HG03571 (cell line): ENCODE data around the gene STAMBPL1.

Source experiments
- ATAC-seq: cut with Tn5 transposase; IDR thresholded peaks from one replicate; pipeline ENCODE4 v1.9.1; 2021; ENCODE audit not compliant: unreplicated experiment

Gene STAMBPL1

DNA sequence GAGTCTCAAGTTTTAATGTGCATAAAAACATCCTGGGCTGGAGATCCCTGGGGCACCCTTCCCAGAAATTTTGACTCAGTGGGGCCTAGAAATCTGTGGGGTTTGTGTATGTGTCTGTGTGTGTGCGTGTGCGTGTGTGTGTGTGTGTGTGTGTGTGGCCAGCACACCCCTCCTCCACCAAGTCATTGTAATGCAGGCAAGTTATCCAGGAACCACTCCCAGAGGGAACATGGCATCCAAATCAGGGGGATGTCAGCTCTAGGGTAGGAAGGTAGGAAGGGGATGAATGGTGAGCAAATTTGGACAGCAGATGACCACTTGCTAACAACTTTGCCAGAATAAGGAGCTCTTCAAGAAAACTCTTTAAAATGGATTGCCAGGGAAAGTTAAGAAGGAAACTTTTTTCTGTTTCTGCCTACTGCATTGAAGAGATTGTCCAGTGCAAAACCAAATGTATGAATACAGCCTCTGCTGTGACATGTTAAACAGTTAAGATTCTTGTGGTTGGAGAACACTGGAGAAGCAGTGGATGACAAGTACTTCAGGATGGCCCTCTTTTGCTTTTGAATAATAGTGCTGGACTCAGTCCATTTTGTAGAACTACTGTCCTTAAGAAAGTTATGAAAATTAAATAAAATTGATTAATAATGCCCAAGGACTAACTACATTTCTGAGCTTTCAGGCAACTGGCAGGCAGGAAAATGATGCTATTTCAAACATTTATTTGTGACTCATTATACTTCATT lies 12.3 kb downstream of the STAMBPL1 start:
- ATAC-seq = no peak

GRCh38 chr10:88893611-88894010 lies 13.6 kb downstream of the STAMBPL1 start:
- ATAC-seq = no peak

- ATAC-seq = no peak
Observed at GRCh38 chr10:88895250-88895649, 15.2 kb downstream of the STAMBPL1 start.

GRCh38 chr10:88896372-88896993 lies 16.4 kb downstream of the STAMBPL1 start:
- no peak for ATAC-seq

GRCh38 chr10:88896994-88897853 lies 17.2 kb downstream of the STAMBPL1 start:
- no peak for ATAC-seq

DNA sequence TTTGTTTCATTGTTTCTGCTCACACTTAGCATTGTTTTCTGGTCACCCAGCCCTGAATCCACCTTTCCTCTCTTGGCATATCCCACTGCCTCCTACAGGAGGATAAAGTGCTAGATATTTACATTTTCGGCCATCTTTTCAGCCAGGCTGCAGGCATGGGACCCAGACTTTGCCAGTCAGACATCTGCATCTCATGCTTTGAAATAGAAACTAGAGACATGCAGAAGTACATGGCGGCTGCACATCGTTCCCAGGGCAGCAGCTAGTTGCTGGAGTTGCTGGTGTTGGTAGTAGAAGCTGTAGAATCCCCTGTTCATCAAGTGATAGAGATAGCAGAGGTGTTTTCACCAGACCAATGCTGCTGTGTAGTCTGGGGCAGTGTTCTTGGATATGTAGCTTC lies 18.7 kb downstream of the STAMBPL1 start:
- ATAC-seq = no peak

- no peak for ATAC-seq
Observed at GRCh38 chr10:88899886-88900285, 19.8 kb downstream of the STAMBPL1 start.

GRCh38 chr10:88901206-88901983 lies 21.4 kb downstream of the STAMBPL1 start:
- ATAC-seq = peak; percentile 91

- ATAC-seq = peak; percentile 28
Observed at GRCh38 chr10:88901984-88902789, 22.1 kb downstream of the STAMBPL1 start.

DNA sequence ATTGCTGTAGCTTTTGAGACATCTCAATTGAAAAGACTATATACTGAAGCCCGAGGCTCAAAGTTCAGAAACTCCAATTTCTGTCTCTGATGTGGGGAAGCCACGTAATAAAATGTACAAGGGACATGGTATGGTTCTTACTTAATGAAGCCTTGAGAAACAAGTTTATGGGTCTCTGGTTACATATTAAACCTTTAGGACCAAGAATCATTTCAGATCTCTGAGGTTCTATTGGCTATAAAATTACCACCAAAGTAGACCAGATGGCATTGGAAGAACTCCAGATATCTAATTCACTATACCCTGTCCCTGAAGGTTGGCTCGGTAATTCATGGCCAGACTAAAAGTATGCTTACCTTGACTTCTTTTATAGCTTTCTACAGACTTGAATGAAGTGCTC lies 23.7 kb downstream of the STAMBPL1 start:
- no peak for ATAC-seq

DNA sequence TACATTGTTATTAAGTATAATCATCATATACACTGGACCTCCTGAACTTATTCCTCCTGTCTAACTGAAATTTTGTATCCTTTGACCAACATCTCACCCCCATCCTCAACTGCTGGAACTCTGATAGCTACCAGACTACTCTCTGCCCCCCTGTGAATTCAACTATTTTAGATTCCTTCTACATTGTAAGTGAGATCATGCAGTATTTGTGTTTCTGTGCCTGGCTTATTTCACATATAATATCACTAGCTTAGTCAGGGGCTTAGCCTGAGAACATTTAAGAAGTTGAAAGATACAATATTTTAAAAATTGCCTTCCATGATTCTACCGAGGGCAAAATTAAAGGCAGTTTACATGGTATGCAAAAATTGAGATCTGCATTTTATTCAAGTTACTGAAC lies 26.9 kb downstream of the STAMBPL1 start:
- ATAC-seq = no peak

DNA sequence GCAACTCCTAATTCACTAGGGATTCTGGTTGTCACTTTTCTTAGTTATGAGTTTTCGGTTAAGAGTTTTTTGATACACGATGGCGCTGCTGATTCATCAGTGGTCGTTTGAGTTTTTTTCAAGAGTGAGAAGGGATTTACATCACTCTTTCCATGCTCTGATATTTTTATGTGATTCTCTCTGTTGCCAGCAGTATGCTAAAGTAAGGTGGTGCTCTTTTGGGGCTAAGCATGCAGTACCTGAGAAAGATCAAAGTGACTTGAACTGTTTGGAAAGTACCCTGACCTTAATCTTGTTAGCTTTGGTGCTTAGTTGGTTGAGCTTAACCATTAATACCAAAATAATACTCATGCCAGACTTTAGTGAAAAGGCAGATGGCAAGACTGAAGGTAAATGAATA lies 28.1 kb downstream of the STAMBPL1 start:
- no peak for ATAC-seq

DNA sequence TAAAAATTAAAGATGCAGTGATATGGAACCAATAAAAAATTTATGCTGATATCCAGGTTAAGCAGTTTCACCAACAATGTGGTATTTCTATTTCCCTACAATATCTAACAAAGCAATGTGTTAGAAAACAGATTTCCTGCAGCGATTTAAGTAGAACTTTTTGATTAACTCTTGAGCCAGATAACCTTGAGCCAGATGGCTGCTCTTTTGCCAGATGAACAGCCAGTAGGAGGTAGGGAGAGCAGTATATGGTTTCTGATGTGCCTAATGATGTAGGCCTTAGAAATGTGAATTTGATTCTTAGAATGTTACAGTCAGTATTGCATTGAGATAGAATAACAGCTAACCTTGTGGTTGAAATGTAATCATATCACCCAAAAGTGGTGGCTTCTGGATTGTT lies 31.1 kb downstream of the STAMBPL1 start:
- ATAC-seq = no peak

- no peak for ATAC-seq
Observed at GRCh38 chr10:88911851-88912250, 31.8 kb downstream of the STAMBPL1 start.

DNA sequence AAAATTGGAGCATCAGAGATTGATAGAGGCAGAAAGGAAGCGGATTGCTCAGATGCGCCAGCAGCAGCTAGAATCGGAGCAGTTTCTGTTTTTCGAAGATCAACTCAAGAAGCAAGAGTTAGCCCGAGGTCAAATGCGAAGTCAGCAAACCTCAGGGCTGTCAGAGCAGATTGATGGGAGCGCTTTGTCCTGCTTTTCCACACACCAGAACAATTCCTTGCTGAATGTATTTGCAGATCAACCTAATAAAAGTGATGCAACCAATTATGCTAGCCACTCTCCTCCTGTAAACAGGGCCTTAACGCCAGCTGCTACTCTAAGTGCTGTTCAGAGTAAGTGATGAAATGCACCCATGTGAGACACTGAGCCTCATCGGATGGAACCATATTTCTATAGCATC lies 33.1 kb downstream of the STAMBPL1 start:
- no peak for ATAC-seq

DNA sequence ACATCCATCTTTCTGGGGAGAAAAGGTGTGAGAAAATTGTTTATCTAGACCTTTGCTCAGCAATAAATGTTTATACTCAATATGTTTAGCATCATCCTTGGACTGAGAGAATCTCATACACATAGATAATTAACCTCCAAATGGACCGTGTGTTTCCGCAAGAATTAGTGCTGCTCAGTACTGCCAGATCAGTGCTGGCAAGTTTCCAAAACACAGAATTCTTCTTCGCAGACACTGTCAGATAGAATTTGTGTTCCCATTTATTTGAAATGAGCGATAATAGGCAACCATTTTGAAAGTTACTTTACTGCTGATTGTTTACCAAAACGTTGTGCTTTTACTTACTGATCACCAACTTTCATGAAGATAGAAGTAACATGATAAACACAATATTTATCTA lies 33.7 kb downstream of the STAMBPL1 start:
- no peak for ATAC-seq

DNA sequence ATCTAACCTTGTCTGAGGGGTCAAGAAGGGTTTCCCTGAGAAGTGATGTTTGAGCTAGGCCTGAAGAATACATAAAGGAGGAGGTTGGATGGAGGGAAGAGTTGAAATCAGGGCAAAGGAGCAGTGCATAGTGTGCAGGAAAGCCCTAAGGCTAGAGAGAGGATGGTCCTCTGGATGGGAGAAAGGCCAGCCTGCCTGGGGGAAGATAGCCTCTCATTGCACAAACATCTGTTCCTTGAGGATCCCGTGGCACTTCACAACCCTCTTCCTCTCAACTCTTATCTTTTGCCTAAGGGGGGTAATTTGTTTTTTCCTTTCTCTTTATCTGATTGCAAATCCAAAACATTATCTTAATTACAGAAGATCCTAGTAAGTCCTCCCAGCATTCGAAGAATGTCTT lies 35.7 kb downstream of the STAMBPL1 start:
- ATAC-seq = no peak

GRCh38 chr10:88916231-88916630 lies 36.2 kb downstream of the STAMBPL1 start:
- ATAC-seq = no peak

DNA sequence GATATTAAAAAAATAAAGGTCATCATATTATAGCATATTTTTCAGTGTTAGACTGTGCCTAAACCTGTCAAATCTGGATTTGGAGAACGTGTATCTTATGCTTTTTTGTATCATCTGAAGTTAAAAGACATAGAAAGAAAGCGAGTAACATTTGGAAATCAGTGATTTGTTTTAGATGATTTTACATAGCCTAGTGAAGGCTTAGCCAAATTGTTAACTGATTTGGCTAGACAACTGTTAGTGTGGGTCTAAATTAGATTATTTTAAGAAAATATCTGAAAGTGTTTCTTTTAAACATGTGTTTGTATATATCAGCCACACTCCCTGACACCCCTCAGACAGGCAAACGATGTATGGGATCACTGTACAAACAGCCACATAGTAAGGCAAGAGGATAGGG lies 36.9 kb downstream of the STAMBPL1 start:
- no peak for ATAC-seq

DNA sequence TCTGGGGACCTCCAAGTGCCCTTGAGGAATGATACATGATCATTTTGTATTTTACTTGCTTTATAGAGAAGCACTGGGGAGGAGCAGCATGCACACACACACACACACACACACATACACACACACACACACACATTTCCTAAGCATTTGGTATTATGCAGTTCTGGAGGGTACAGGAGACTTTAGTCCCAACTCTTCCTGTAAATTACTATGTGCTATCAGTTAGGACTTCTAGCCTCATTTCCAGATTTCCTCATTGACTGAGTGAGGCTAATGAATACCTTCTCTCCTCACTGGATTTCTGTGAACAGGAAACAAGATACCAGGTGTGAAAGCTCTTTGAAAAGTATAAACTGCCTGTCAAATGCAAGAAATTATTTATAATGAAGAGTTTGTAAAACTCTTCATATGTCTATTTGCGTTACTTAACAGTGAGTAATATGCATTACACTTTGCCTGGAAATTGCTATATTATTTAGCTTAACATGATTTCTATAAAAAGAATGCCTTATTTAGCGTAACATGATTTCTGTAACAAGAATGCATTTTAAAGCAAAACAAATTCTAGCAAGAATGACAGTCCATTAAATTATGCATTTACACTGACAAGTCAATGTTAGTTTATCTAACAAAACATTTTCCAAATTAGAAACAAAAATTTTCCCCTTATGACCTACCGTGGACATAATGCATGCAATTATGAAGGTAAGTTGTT lies 38.3 kb downstream of the STAMBPL1 start:
- no peak for ATAC-seq
